Activated CD8-positive, alpha-beta memory T cell treated with anti-CD3 and anti-CD28 coated beads, Interleukin-2, amount 10 ng/mL, durations not matched to agents 7 days and 5 days (primary cell): ENCODE measurements around the gene LYZ. TPM values are rescaled to one million over a fixed set of nuclear protein-coding genes. Genes with fewer than 3 reads are reported as not detected.
"Not testable (repeated sequence)": the region's sequence is repeated elsewhere in the genome, so short reads cannot be mapped to it uniquely, and the experiment has no call there.

ENCODE experiments used
- ATAC-seq: fragments of 150-1000 bp; cut with Tn5 transposase; one replicate; pipeline ENCODE4 v1.10.0; 2021; ENCODE audit warnings: moderate library complexity
- CTCF ChIA-PET: fragments of 350-600 bp; sonication (Branson Sonifier 250); formaldehyde crosslinking; loops from one replicate; lab custom pipeline; 2021; ENCODE audit warnings: antibody characterized with exemption; lab: Charles Lee
- DNase-seq: peaks from one replicate; pipeline ENCODE4 v3.0.0-alpha.2; 2020
- H3K27ac Mint-ChIP-seq: one replicate; pipeline ENCODE4 v1.8.0; 2021; ENCODE audit warnings: mild to moderate bottlenecking, mixed read lengths
- H3K27me3 Mint-ChIP-seq: one replicate; pipeline ENCODE4 v1.8.0; 2021; ENCODE audit warnings: mixed read lengths
- H3K36me3 Mint-ChIP-seq: one replicate; pipeline ENCODE4 v1.8.0; 2021; ENCODE audit warnings: mild to moderate bottlenecking, mixed read lengths
- H3K4me1 Mint-ChIP-seq: one replicate; pipeline ENCODE4 v1.8.0; 2021; ENCODE audit warnings: mixed read lengths
- H3K4me3 Mint-ChIP-seq: one replicate; pipeline ENCODE4 v1.8.0; 2021; ENCODE audit warnings: mild to moderate bottlenecking, moderate library complexity, mixed read lengths
- H3K9me3 Mint-ChIP-seq: one replicate; pipeline ENCODE4 v1.8.0; 2022; ENCODE audit warnings: low read depth, mixed read lengths
- total RNA-seq, 2 experiments: library from RNA; stranded (reverse); gene quantifications; one replicate each; pipeline ENCODE4 v1.2.3, GENCODE V29; 2021

The LYZ gene
- total RNA-seq: under 1 TPM in 1 of 2 experiments, not detected in 1; 0.21 TPM

DNA sequence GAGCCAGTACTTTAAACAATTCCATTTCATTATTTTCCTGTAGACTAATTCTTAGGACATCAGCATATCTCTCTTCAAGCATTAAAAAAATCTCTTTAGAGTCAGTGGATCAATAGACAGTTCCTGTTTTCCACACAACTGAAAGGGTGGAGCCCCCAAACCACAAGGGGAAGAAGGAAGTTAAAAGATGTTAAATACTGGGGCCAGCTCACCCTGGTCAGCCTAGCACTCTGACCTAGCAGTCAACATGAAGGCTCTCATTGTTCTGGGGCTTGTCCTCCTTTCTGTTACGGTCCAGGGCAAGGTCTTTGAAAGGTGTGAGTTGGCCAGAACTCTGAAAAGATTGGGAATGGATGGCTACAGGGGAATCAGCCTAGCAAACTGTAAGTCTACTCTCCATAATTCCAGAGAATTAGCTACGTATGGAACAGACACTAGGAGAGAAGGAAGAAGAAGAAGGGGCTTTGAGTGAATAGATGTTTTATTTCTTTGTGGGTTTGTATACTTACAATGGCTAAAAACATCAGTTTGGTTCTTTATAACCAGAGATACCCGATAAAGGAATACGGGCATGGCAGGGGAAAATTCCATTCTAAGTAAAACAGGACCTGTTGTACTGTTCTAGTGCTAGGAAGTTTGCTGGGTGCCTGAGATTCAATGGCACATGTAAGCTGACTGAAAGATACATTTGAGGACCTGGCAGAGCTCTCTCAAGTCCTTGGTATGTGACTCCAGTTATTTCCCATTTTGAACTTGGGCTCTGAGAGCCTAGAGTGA lies at the start of gene LYZ:
LYZ (plus strand) TSS at position 220 of the 777 bp plus-strand sequence; CDS start at position 248, 28 bp downstream.
- DNase-seq (no peak), ATAC-seq (no peak)
- peaks cover 4% of the 10 kb centered on the region for H3K4me1 Mint-ChIP-seq
- no peak within 1 kb of the TSS for H3K4me3 Mint-ChIP-seq
- CTCF ChIA-PET: interaction anchor here (0.9 to 3.2 kb wide), 4 partner anchors 8 to 291 kb away, joined by 3 to 9 read pairs (median 4); no protein-coding TSS in a partner anchor
- no peaks in the 10 kb centered on the region for H3K36me3 Mint-ChIP-seq
- no peak within 1 kb of the TSS for H3K27ac Mint-ChIP-seq
- H3K9me3 Mint-ChIP-seq: no peaks in the 10 kb centered on the region
- H3K27me3 Mint-ChIP-seq: peaks cover 13% of the 10 kb centered on the region

DNA sequence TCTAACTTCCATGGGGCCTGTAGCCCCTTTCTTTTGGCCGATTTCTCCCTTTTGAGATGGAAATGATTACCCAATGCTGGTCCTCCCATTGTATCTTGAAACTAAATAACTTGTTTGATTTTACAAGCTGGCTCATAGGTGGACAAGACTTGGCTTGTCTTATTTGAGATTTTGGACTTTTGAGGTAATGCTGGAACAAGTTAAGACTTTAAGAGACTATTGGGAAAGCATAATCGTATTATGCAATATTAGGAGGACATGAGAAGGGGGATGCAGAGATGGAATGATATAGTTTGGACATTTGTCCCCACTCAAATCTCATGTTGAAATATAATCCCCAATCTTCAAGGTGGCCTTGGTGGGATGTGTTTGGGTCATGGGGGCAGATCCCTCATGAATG lies 49.2 kb upstream of the LYZ start:
- Mint-ChIP-seq H3K36me3 (peaks cover 5% of the 10 kb centered on the region), H3K4me3 (no peak overlapping the region), H3K27ac (no peak overlapping the region), H3K9me3 (no peaks in the 10 kb centered on the region), H3K27me3 (peaks cover 27% of the 10 kb centered on the region), H3K4me1 (no peaks in the 10 kb centered on the region)
- DNase-seq (no peak), ATAC-seq (no peak)
- CTCF ChIA-PET: interaction anchor here (1.9 kb wide), 1 partner anchor 8 kb away, joined by 6 read pairs; no protein-coding TSS in a partner anchor

- Mint-ChIP-seq H3K27me3 (peaks cover 14% of the 10 kb centered on the region), H3K9me3 (peaks cover 16% of the 10 kb centered on the region), H3K27ac (no peak overlapping the region), H3K4me1 (no peaks in the 10 kb centered on the region), H3K36me3 (peaks cover 7% of the 10 kb centered on the region), H3K4me3 (no peak overlapping the region)
- CTCF ChIA-PET: no interaction called here
- DNase-seq: no peak
- no peak for ATAC-seq
Observed at GRCh38 chr12:69304284-69304683, 43.9 kb upstream of the LYZ start.

DNA sequence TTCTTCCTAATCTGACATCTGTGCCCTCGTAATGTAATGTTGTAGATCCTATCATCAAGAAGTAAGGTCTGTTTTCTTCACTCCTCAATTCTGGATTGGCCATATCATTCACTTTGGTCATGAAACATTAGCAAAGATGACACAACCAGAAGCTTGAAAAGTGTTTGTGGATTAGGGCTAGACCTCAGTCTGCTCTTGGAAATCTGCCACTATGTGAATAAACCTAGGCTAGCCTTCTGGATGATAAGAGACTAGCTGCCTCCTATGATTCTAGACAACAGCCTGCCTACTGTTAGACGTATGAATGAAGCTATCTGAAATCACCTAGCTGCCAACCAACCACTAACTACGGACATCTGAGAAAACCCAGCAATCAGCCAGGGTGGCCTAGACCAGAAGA lies 38.7 kb upstream of the LYZ start:
- Mint-ChIP-seq H3K27me3 (peaks cover 2% of the 10 kb centered on the region), H3K36me3 (peaks cover 6% of the 10 kb centered on the region), H3K4me1 (no peaks in the 10 kb centered on the region), H3K4me3 (no peak overlapping the region), H3K9me3 (peaks cover 11% of the 10 kb centered on the region), H3K27ac (no peak overlapping the region)
- DNase-seq (no peak), ATAC-seq (no peak)
- CTCF ChIA-PET: no interaction called here

- CTCF ChIA-PET: interaction anchor here (0.8 kb wide), 1 partner anchor 22 kb away, joined by 3 read pairs; no protein-coding TSS in a partner anchor
- ATAC-seq: no peak
- H3K4me3 Mint-ChIP-seq: no peak overlapping the region
Observed at GRCh38 chr12:69313209-69313608, 35.0 kb upstream of the LYZ start.

GRCh38 chr12:69316784-69317183 lies 31.4 kb upstream of the LYZ start:
- H3K4me1 Mint-ChIP-seq, H3K4me3 Mint-ChIP-seq, DNase-seq, H3K36me3 Mint-ChIP-seq, ATAC-seq, H3K9me3 Mint-ChIP-seq, CTCF ChIA-PET, H3K27ac Mint-ChIP-seq: not testable (repeated sequence)
- peaks cover 12% of the 10 kb centered on the region for H3K27me3 Mint-ChIP-seq

More at GRCh38 chr12:69313209-69313608, 35.0 kb upstream of the LYZ start:
- Mint-ChIP-seq H3K36me3 (peaks cover 1% of the 10 kb centered on the region), H3K9me3 (peaks cover 3% of the 10 kb centered on the region), H3K27me3 (no peaks in the 10 kb centered on the region), H3K4me1 (no peaks in the 10 kb centered on the region), H3K27ac (no peak overlapping the region)
- no peak for DNase-seq

DNA sequence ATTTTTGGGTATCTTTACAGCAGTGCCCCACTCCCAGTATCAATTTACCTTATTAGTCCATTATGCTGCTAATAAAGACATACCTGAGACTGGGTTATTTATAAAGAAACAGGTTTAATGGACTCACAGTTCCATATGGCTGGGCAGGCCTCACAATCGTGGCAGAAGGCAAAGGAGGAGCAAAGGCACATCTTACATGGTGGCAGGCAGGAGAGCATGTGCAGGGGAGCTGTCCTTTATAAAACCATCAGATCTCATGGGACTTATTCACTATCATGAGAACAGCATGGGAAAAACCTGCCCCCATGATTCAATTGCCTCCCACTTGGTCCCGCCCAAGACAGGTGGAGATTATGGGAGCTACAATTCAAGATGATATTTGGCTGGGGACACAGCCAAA lies 30.9 kb upstream of the LYZ start:
- not testable (repeated sequence) for H3K4me1 Mint-ChIP-seq, ATAC-seq, H3K4me3 Mint-ChIP-seq, H3K36me3 Mint-ChIP-seq, DNase-seq, H3K9me3 Mint-ChIP-seq, H3K27ac Mint-ChIP-seq
- H3K27me3 Mint-ChIP-seq: peaks cover 12% of the 10 kb centered on the region
- CTCF ChIA-PET: interaction anchor here (1.2 kb wide), 1 partner anchor 10 kb away, joined by 3 read pairs; no protein-coding TSS in a partner anchor

DNA sequence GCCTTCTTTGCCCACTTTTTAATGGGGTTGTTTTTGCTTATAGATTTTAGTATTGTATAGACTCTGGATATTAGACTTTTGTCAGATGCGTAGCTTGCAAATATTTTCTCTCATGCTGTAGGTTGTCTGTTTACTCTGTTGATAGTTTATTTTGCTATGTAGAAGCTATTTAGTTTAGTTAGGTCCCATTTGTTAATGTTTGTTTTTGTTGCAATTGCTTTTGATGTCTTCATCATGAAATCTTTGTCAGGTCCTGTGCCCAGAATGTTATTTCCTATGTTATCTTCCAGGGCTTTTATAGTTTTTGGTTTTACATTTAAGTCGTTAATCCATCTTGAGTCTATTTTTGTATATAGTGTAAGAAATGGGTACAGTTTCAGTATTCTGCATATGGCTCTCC lies 30.0 kb upstream of the LYZ start:
- ATAC-seq: no peak
- DNase-seq: no peak
- Mint-ChIP-seq H3K4me3 (no peak overlapping the region), H3K27me3 (peaks cover 12% of the 10 kb centered on the region), H3K9me3 (peaks cover 5% of the 10 kb centered on the region), H3K36me3 (peaks cover 9% of the 10 kb centered on the region), H3K4me1 (no peaks in the 10 kb centered on the region), H3K27ac (no peak overlapping the region)
- CTCF ChIA-PET: interaction anchor here (1.2 kb wide), 1 partner anchor 9 kb away, joined by 3 read pairs; no protein-coding TSS in a partner anchor

DNA sequence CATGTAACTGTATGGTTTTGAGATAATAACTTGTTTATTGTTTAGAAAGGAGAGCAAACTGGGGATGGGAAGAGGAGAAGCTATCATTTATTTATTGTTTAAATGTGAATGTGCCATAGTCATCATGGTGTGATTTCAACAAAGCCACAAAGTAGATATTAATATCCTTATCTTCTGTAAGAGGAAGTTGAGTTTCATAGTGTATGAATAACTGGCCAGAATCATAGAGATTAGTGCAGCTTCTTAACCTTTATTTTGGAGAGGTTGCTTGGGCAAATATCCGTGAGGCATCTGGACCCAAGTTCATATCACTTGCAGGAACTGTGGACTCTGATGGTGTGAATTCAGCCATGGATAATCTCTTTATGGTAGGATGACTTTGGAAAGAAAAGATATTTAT lies 26.8 kb upstream of the LYZ start:
- no peak overlapping the region for H3K4me3 Mint-ChIP-seq
- H3K27ac Mint-ChIP-seq: no peak overlapping the region
- H3K36me3 Mint-ChIP-seq: peaks cover 9% of the 10 kb centered on the region
- peaks cover 2% of the 10 kb centered on the region for H3K4me1 Mint-ChIP-seq
- peaks cover 12% of the 10 kb centered on the region for H3K27me3 Mint-ChIP-seq
- CTCF ChIA-PET: interaction anchor here (1.4 to 2.0 kb wide), 3 partner anchors 9 to 30 kb away, joined by 5 to 6 read pairs (median 5); no protein-coding TSS in a partner anchor
- H3K9me3 Mint-ChIP-seq: peaks cover 5% of the 10 kb centered on the region
- DNase-seq (no peak), ATAC-seq (no peak)

GRCh38 chr12:69324797-69325466 lies 23.2 kb upstream of the LYZ start:
- peaks cover 11% of the 10 kb centered on the region for H3K4me1 Mint-ChIP-seq
- H3K27ac Mint-ChIP-seq: no peak overlapping the region
- DNase-seq (no peak), ATAC-seq (peak; percentile 30)
- H3K36me3 Mint-ChIP-seq: peaks cover 4% of the 10 kb centered on the region
- H3K9me3 Mint-ChIP-seq: no peaks in the 10 kb centered on the region
- H3K27me3 Mint-ChIP-seq: peaks cover 7% of the 10 kb centered on the region
- CTCF ChIA-PET: no interaction called here
- H3K4me3 Mint-ChIP-seq: no peak overlapping the region

DNA sequence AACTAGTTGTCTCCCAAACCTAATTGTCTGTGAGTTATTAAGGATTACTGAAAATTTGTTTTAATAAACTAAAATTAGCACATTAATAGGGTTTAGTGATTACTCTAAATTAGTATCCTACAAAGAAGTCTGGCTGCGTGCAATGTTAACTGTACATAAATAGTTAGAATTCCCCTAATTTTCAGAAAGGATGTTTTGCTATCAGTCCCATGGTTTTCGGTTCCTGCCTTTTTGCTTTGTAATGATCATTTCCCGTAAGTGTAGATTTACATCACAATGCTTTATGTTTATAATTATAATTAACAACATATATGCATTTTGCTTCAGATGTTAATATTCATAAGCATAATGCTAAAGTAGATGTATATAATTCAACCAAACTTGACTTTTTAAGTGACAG lies 19.8 kb upstream of the LYZ start:
- H3K4me3 Mint-ChIP-seq: no peak overlapping the region

GRCh38 chr12:69329669-69330428 lies 18.3 kb upstream of the LYZ start:
- Mint-ChIP-seq H3K27ac (peak overlapping the region; percentile 92), H3K4me1 (peaks cover 36% of the 10 kb centered on the region), H3K27me3 (no peaks in the 10 kb centered on the region), H3K36me3 (no peaks in the 10 kb centered on the region), H3K9me3 (no peaks in the 10 kb centered on the region), H3K4me3 (peak overlapping the region; percentile 76)
- ATAC-seq (peak; percentile 31), DNase-seq (peak; percentile 61)
- CTCF ChIA-PET: interaction anchor here (0.9 to 3.7 kb wide), 10 partner anchors 9 to 176 kb away, joined by 3 to 22 read pairs (median 4); partner anchors contain the start of gene LYZ

More for the DNA sequence above, 19.8 kb upstream of the LYZ start:
- CTCF ChIA-PET: no interaction called here
- ATAC-seq: no peak
- no peak for DNase-seq
- Mint-ChIP-seq H3K27ac (no peak overlapping the region), H3K27me3 (no peaks in the 10 kb centered on the region), H3K36me3 (no peaks in the 10 kb centered on the region), H3K4me1 (peaks cover 25% of the 10 kb centered on the region), H3K9me3 (no peaks in the 10 kb centered on the region)
